H9 (cell line): ENCODE data around the gene ARSJ. TPM values are rescaled to one million over a fixed set of nuclear protein-coding genes. Genes with fewer than 3 reads are reported as not detected.

ENCODE experiments used
- DNase-seq: peaks from one replicate; pipeline ENCODE4 v3.0.0-alpha.2; 2017
- H2AFZ ChIP-seq: one replicate; pipeline ENCODE4 v1.6.1; 2013; ENCODE audit warnings: mild to moderate bottlenecking, low read length, control low read depth, moderate library complexity
- H2AK5ac ChIP-seq: 2 replicates; pipeline ENCODE4 v1.6.1; 2013; ENCODE audit warnings: low read length, control low read depth, mixed read lengths; ENCODE audit not compliant: insufficient read length
- H2BK120ac ChIP-seq: one replicate; pipeline ENCODE4 v1.6.1; 2013; ENCODE audit warnings: low read depth, mild to moderate bottlenecking, low read length, control low read depth, inconsistent platforms; ENCODE audit not compliant: poor library complexity, severe bottlenecking
- H2BK12ac ChIP-seq: 2 replicates; pipeline ENCODE4 v1.6.1; 2013; ENCODE audit warnings: low read length, control low read depth, mixed read lengths, low read depth; ENCODE audit not compliant: insufficient read length
- H2BK15ac ChIP-seq: 2 replicates; pipeline ENCODE4 v1.6.1; 2013; ENCODE audit warnings: low read depth, low read length, control low read depth
- H2BK20ac ChIP-seq: one replicate; pipeline ENCODE4 v1.6.1; 2013; ENCODE audit warnings: low read depth, mild to moderate bottlenecking, low read length, control low read depth, inconsistent platforms; ENCODE audit not compliant: poor library complexity, severe bottlenecking
- H2BK5ac ChIP-seq: 2 replicates; pipeline ENCODE4 v1.6.1; 2013; ENCODE audit warnings: low read length, control low read depth, mixed read lengths; ENCODE audit not compliant: insufficient read length
- H3K14ac ChIP-seq: 2 replicates; pipeline ENCODE4 v1.6.1; 2013; ENCODE audit warnings: low read length, control low read depth; ENCODE audit not compliant: insufficient read depth
- H3K18ac ChIP-seq: 2 replicates; pipeline ENCODE4 v1.6.1; 2013; ENCODE audit warnings: low read depth, mild to moderate bottlenecking, mixed read lengths, low read length, control low read depth; ENCODE audit not compliant: insufficient read length
- H3K23ac ChIP-seq: 2 replicates; pipeline ENCODE4 v1.6.1; 2013; ENCODE audit warnings: low read length, control low read depth, mixed read lengths, low read depth; ENCODE audit not compliant: insufficient read length
- H3K23me2 ChIP-seq: 2 replicates; pipeline ENCODE4 v1.6.1; 2013; ENCODE audit warnings: low read depth, mild to moderate bottlenecking, mixed read lengths, low read length, control low read depth; ENCODE audit not compliant: insufficient read length, poor library complexity, severe bottlenecking
- H3K27ac ChIP-seq: 2 replicates; pipeline ENCODE4 v1.5.1; 2013; ENCODE audit warnings: low read length, control low read depth, mixed read lengths, low read depth; ENCODE audit not compliant: insufficient read length
- H3K27me3 ChIP-seq: 2 replicates; pipeline ENCODE4 v1.6.1; 2013; ENCODE audit warnings: low read length, control low read depth, inconsistent platforms; ENCODE audit not compliant: insufficient read depth
- H3K4ac ChIP-seq: 2 replicates; pipeline ENCODE4 v1.6.1; 2013; ENCODE audit warnings: low read depth, mild to moderate bottlenecking, control low read depth, inconsistent platforms, low read length, moderate library complexity
- H3K4me1 ChIP-seq: 2 replicates; pipeline ENCODE4 v1.6.1; 2013; ENCODE audit warnings: low read length, control low read depth, inconsistent platforms; ENCODE audit not compliant: insufficient read depth
- H3K4me2 ChIP-seq: 2 replicates; pipeline ENCODE4 v1.6.1; 2013; ENCODE audit warnings: low read length, control low read depth, mixed read lengths; ENCODE audit not compliant: insufficient read length, insufficient read depth
- H3K56ac ChIP-seq: 2 replicates; pipeline ENCODE4 v1.6.1; 2013; ENCODE audit warnings: low read depth, mild to moderate bottlenecking, mixed read lengths, low read length, control low read depth; ENCODE audit not compliant: insufficient read length
- H3K79me1 ChIP-seq: 2 replicates; pipeline ENCODE4 v1.6.1; 2013; ENCODE audit warnings: low read depth, mild to moderate bottlenecking, moderate library complexity, low read length, control low read depth, inconsistent platforms; ENCODE audit not compliant: insufficient read depth, poor library complexity, severe bottlenecking
- H3K79me2 ChIP-seq: 2 replicates; pipeline ENCODE4 v1.6.1; 2013; ENCODE audit warnings: low read length, control low read depth, inconsistent platforms; ENCODE audit not compliant: insufficient read depth
- H3K9ac ChIP-seq: 2 replicates; pipeline ENCODE4 v1.6.1; 2013; ENCODE audit warnings: low read length, control low read depth, mixed read lengths; ENCODE audit not compliant: insufficient read length; ENCODE audit errors: extremely low read depth
- H3K9me3 ChIP-seq: one replicate; pipeline ENCODE4 v1.6.1; 2013; ENCODE audit warnings: low read depth, low read length, inconsistent platforms; ENCODE audit not compliant: control insufficient read depth
- H3T11ph ChIP-seq: one replicate; pipeline ENCODE4 v1.6.1; 2013; ENCODE audit warnings: mild to moderate bottlenecking, low read length, control low read depth, inconsistent platforms
- H4K20me1 ChIP-seq: one replicate; pipeline ENCODE4 v1.6.1; 2013; ENCODE audit not compliant: control insufficient read depth, insufficient read length, insufficient read depth
- H4K5ac ChIP-seq: 2 replicates; pipeline ENCODE4 v1.6.1; 2013; ENCODE audit warnings: low read depth, mild to moderate bottlenecking, mixed read lengths, low read length, control low read depth; ENCODE audit not compliant: insufficient read length
- H4K8ac ChIP-seq: replicated peaks from 2 replicates; pipeline ENCODE4 v1.6.1; 2013; ENCODE audit warnings: low read length, control low read depth, mixed read lengths, low read depth; ENCODE audit not compliant: insufficient read length
- H4K91ac ChIP-seq: 2 replicates; pipeline ENCODE4 v1.6.1; 2013; ENCODE audit warnings: low read depth, mild to moderate bottlenecking, moderate library complexity, mixed read lengths, low read length, control low read depth; ENCODE audit not compliant: insufficient read length
- H3K27ac Mint-ChIP-seq, 3 experiments: 2 replicates in 2 of 3; 3 replicates in 1 of 3; pipeline ENCODE4 v1.8.0; 2020 to 2021; ENCODE audit warnings: mixed read lengths in 3 of 3, mild to moderate bottlenecking in 1 of 3, moderate library complexity in 1 of 3
- H3K27me3 Mint-ChIP-seq: 2 replicates; pipeline ENCODE4 v1.8.0; 2021; ENCODE audit warnings: low read depth, mild to moderate bottlenecking, moderate library complexity, mixed read lengths
- H3K36me3 Mint-ChIP-seq, 3 experiments: 2 replicates in 2 of 3; 3 replicates in 1 of 3; pipeline ENCODE4 v1.8.0; 2020 to 2021; ENCODE audit warnings: low read depth in 3 of 3, mixed read lengths in 3 of 3; ENCODE audit not compliant: insufficient read depth in 1 of 3
- H3K4me1 Mint-ChIP-seq, 2 experiments: 2 replicates each; pipeline ENCODE4 v1.8.0; 2020; ENCODE audit warnings: mixed read lengths in 2 of 2
- H3K4me3 Mint-ChIP-seq, 2 experiments: 2 replicates in 1 of 2; 3 replicates in 1 of 2; pipeline ENCODE4 v1.8.0; 2020 to 2021; ENCODE audit warnings: mild to moderate bottlenecking in 2 of 2, mixed read lengths in 2 of 2, moderate library complexity in 1 of 2
- H3K9me3 Mint-ChIP-seq, 2 experiments: 2 replicates in 1 of 2; 3 replicates in 1 of 2; pipeline ENCODE4 v1.8.0; 2020; ENCODE audit warnings: mild to moderate bottlenecking in 2 of 2, mixed read lengths in 2 of 2, moderate library complexity in 1 of 2
- WGBS: extraction: QIAGEN DNeasy Blood & Tissue Kit; methylation state at CpG from one replicate; pipeline ENCODE4 v1.1.7; 2013; ENCODE audit warnings: missing lambda C conversion rate, low lambda C conversion rate, mixed read lengths; ENCODE audit not compliant: insufficient read length; ENCODE audit errors: extremely low coverage; 5-methylcytosine and 5-hydroxymethylcytosine counted together
- total RNA-seq: library from RNA; stranded (reverse); gene quantifications from 2 replicates; pipeline ENCODE4 v1.2.1, GENCODE V29; 2021
- TF ChIP-seq, protein P1 (sequence below): fragments of 200-600 bp; sonication (generic); conservative IDR thresholded peaks from 3 replicates; pipeline ENCODE4 v1.8.0; 2021; ENCODE audit warnings: antibody characterized with exemption, mild to moderate bottlenecking

ARSJ gene
- total RNA-seq, 1 experiment from 2014 or later: 1.1 TPM

DNA sequence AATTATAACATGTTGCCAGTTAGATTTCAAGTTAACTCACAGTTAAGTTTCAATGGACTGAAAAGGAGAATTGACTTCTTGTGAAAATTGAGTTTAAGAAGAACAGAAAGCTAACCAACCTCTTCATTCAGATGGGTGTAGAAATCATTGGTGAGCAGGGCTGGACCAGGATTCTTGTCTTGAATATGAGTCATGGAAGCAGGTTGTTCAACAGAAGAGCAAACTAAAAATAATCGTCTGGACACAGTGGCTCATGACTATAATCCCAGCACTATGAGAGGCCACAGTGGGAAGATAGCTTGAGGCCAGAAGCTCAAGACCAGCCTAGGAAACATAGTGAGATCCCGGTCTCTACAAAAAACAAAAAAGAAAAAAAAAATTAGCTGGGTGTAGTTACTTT is 98.2 kb downstream of the ARSJ start:
- Histone ChIP-seq H3K23ac (no peak overlapping the region), H3K9me3 (no peaks in the 10 kb centered on the region), H2BK12ac (no peak overlapping the region), H4K8ac (no peak overlapping the region), H2BK5ac (no peak overlapping the region), H3K79me2 (no peaks in the 10 kb centered on the region), H3K4me1 (no peaks in the 10 kb centered on the region), H4K20me1 (no peaks in the 10 kb centered on the region), H2BK15ac (no peak overlapping the region), H3K9ac (no peak overlapping the region), H3K27me3 (no peaks in the 10 kb centered on the region), H2AK5ac (no peak overlapping the region), H3K27ac (no peak overlapping the region), H2BK120ac (no peak overlapping the region), H3T11ph (no peak overlapping the region), H3K14ac (no peak overlapping the region), H3K4ac (no peak overlapping the region), H2AFZ (no peak overlapping the region), H2BK20ac (no peak overlapping the region), H3K18ac (no peak overlapping the region), H4K91ac (no peak overlapping the region), H3K56ac (no peak overlapping the region), H4K5ac (no peak overlapping the region), H3K23me2 (no peaks in the 10 kb centered on the region), H3K4me2 (no peak overlapping the region), H3K79me1 (no peaks in the 10 kb centered on the region)
- no CpG with 5 or more reads among the region's 2 CpGs for WGBS
- peaks cover 7 to 8% of the 10 kb centered on the region in 2 experiments; a peak in 3 of 5 replicates for H3K9me3 Mint-ChIP-seq
- H3K4me1 Mint-ChIP-seq: peaks cover 20 to 28% of the 10 kb centered on the region in 2 experiments
- H3K27me3 Mint-ChIP-seq: no peaks in the 10 kb centered on the region
- no peak overlapping the region for H3K4me3 Mint-ChIP-seq
- H3K36me3 Mint-ChIP-seq: peaks cover 0 to 10% (median 0%) of the 10 kb centered on the region in 3 experiments; a peak in 4 of 7 replicates
- TF ChIP-seq, protein P1, sequence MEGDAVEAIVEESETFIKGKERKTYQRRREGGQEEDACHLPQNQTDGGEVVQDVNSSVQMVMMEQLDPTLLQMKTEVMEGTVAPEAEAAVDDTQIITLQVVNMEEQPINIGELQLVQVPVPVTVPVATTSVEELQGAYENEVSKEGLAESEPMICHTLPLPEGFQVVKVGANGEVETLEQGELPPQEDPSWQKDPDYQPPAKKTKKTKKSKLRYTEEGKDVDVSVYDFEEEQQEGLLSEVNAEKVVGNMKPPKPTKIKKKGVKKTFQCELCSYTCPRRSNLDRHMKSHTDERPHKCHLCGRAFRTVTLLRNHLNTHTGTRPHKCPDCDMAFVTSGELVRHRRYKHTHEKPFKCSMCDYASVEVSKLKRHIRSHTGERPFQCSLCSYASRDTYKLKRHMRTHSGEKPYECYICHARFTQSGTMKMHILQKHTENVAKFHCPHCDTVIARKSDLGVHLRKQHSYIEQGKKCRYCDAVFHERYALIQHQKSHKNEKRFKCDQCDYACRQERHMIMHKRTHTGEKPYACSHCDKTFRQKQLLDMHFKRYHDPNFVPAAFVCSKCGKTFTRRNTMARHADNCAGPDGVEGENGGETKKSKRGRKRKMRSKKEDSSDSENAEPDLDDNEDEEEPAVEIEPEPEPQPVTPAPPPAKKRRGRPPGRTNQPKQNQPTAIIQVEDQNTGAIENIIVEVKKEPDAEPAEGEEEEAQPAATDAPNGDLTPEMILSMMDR: no peak
- H3K27ac Mint-ChIP-seq: no peak overlapping the region
- no peak for DNase-seq
